OCI-LY3 (cell line): ENCODE measurements around the gene CD46.

Experiments
- EZH2phosphoT487 ChIP-seq: fragments of 200-600 bp; shearing (Covaris generic); IDR thresholded peaks from 2 replicates; pipeline ENCODE4 v1.6.1; 2018; ENCODE audit warnings: antibody characterized with exemption, mixed run types, low read depth
- TF ChIP-seq, protein P1 (sequence below): fragments of 200-600, 300-600 bp; sonication (generic); IDR thresholded peaks from 2 replicates; pipeline ENCODE4 v1.5.1; 2014; ENCODE audit warnings: antibody characterized with exemption, low read length, low read depth

GRCh38 chr1:207832796-207833195 lies 80.9 kb downstream of the CD46 start:
- TF ChIP-seq, protein P1, sequence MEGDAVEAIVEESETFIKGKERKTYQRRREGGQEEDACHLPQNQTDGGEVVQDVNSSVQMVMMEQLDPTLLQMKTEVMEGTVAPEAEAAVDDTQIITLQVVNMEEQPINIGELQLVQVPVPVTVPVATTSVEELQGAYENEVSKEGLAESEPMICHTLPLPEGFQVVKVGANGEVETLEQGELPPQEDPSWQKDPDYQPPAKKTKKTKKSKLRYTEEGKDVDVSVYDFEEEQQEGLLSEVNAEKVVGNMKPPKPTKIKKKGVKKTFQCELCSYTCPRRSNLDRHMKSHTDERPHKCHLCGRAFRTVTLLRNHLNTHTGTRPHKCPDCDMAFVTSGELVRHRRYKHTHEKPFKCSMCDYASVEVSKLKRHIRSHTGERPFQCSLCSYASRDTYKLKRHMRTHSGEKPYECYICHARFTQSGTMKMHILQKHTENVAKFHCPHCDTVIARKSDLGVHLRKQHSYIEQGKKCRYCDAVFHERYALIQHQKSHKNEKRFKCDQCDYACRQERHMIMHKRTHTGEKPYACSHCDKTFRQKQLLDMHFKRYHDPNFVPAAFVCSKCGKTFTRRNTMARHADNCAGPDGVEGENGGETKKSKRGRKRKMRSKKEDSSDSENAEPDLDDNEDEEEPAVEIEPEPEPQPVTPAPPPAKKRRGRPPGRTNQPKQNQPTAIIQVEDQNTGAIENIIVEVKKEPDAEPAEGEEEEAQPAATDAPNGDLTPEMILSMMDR, result no peak
- no peak for TF ChIP-seq EZH2phosphoT487
